GM23338 (cell line): ENCODE measurements around the gene KIF2C. TPM values are rescaled to one million over a fixed set of nuclear protein-coding genes. Genes with fewer than 3 reads are reported as not detected.

Experiments used
- ATAC-seq: fragments of 200-7000 bp; cut with Tn5 transposase; 3 replicates; pipeline ENCODE4 v1.9.1; 2020
- DNase-seq: peaks from one replicate; pipeline ENCODE4 v3.0.0-alpha.2; 2015; ENCODE audit warnings: low spot score
- H2AFZ ChIP-seq: fragments of 200-600 bp; sonication (generic); 2 replicates; pipeline ENCODE4 v1.8.0; 2016; ENCODE audit warnings: antibody characterized with exemption, mild to moderate bottlenecking, moderate library complexity
- H3F3A ChIP-seq: fragments of 200-600 bp; sonication (generic); replicated peaks from 2 replicates; pipeline ENCODE4 v1.8.0; 2017; ENCODE audit warnings: antibody characterized with exemption, mixed run types, low read depth
- H3K27ac ChIP-seq: fragments of 200-600 bp; sonication (generic); 2 replicates; pipeline ENCODE4 v1.6.1; 2016; ENCODE audit warnings: low read depth
- H3K27me3 ChIP-seq: fragments of 200-600 bp; sonication (generic); 2 replicates; pipeline ENCODE4 v1.8.0; 2016; ENCODE audit warnings: mild to moderate bottlenecking, mixed run types, moderate library complexity; ENCODE audit not compliant: insufficient read depth
- H3K36me3 ChIP-seq: fragments of 200-600 bp; sonication (generic); 2 replicates; pipeline ENCODE4 v1.8.0; 2016; ENCODE audit warnings: mild to moderate bottlenecking; ENCODE audit not compliant: insufficient read depth
- H3K4me1 ChIP-seq: fragments of 200-600 bp; sonication (generic); 2 replicates; pipeline ENCODE4 v1.8.0; 2016; ENCODE audit warnings: mild to moderate bottlenecking, moderate library complexity; ENCODE audit not compliant: insufficient read depth
- H3K4me2 ChIP-seq: fragments of 200-600 bp; sonication (generic); 2 replicates; pipeline ENCODE4 v1.7.1; 2017; ENCODE audit warnings: mixed run types
- H3K4me3 ChIP-seq: fragments of 200-600 bp; sonication (generic); 2 replicates; pipeline ENCODE4 v1.6.1; 2016; ENCODE audit warnings: mixed run types
- H3K79me2 ChIP-seq: fragments of 200-600 bp; sonication (generic); replicated peaks from 2 replicates; pipeline ENCODE4 v1.8.0; 2017; ENCODE audit warnings: mild to moderate bottlenecking; ENCODE audit not compliant: insufficient read depth
- H3K9me2 ChIP-seq: fragments of 200-600 bp; sonication (generic); 2 replicates; pipeline ENCODE4 v1.8.0; 2017; ENCODE audit not compliant: insufficient read depth
- H4K20me1 ChIP-seq: fragments of 200-600 bp; sonication (generic); replicated peaks from 2 replicates; pipeline ENCODE4 v1.8.0; 2017; ENCODE audit warnings: mild to moderate bottlenecking; ENCODE audit not compliant: insufficient read depth
- H3K27ac Mint-ChIP-seq: 2 replicates; pipeline ENCODE4 v1.8.0; 2020; ENCODE audit warnings: inconsistent platforms, mild to moderate bottlenecking, moderate library complexity, mixed read lengths
- H3K27me3 Mint-ChIP-seq: 3 replicates; pipeline ENCODE4 v1.8.0; 2022; ENCODE audit warnings: low read depth, mild to moderate bottlenecking, moderate library complexity, mixed read lengths, inconsistent platforms; ENCODE audit not compliant: insufficient read depth, poor library complexity
- H3K36me3 Mint-ChIP-seq: 3 replicates; pipeline ENCODE4 v1.8.0; 2021; ENCODE audit warnings: low read depth, mild to moderate bottlenecking, inconsistent platforms, moderate library complexity, mixed read lengths
- H3K4me1 Mint-ChIP-seq: 3 replicates; pipeline ENCODE4 v1.8.0; 2020; ENCODE audit warnings: mild to moderate bottlenecking, inconsistent platforms, mixed read lengths
- H3K4me3 Mint-ChIP-seq: 3 replicates; pipeline ENCODE4 v1.8.0; 2021; ENCODE audit warnings: moderate library complexity, mild to moderate bottlenecking, inconsistent platforms, mixed read lengths
- H3K9me3 Mint-ChIP-seq: 3 replicates; pipeline ENCODE4 v1.8.0; 2020; ENCODE audit warnings: moderate library complexity, mild to moderate bottlenecking, inconsistent platforms, mixed read lengths
- CREB1 ChIP-seq: fragments of 250-450 bp; sonication (Bioruptor Pico); IDR thresholded peaks from 2 replicates; pipeline ENCODE4 v1.5.0; 2020; ENCODE audit warnings: low read depth, mild to moderate bottlenecking, moderate library complexity
- EZH2 ChIP-seq: fragments of 200-600 bp; sonication (generic); IDR thresholded peaks from one replicate; pipeline ENCODE4 v1.8.0; 2017; ENCODE audit warnings: antibody characterized with exemption, mild to moderate bottlenecking, low read depth; ENCODE audit not compliant: unreplicated experiment
- EZH2phosphoT487 ChIP-seq: fragments of 200-600 bp; sonication (generic); IDR thresholded peaks from one replicate; pipeline ENCODE4 v1.8.1; 2018; ENCODE audit warnings: antibody characterized with exemption; ENCODE audit not compliant: unreplicated experiment
- NANOG ChIP-seq: IDR thresholded peaks from 2 replicates; pipeline ENCODE4 v1.6.1; 2016; ENCODE audit warnings: antibody characterized with exemption, borderline replicate concordance
- ZNF331 ChIP-seq: fragments of 250-450 bp; sonication (Bioruptor Pico); IDR thresholded peaks from 2 replicates; pipeline ENCODE4 v1.5.0; 2020; ENCODE audit warnings: low read depth, mild to moderate bottlenecking, moderate library complexity
- polyA plus RNA-seq: library from polyadenylated mRNA; unstranded; fragments of >200 nt; fragmentation: Nextera tagmentation; extraction: Ambion mirVana; gene quantifications from 2 replicates; pipeline ENCODE4 v1.2.1, GENCODE V29; 2016
- total RNA-seq: library from RNA; depleted of rRNA; stranded (reverse); fragments of >200 nt; shearing (Covaris generic); gene quantifications from 2 replicates; pipeline ENCODE4 v1.2.3, GENCODE V29; 2014
- TF ChIP-seq, protein P1 (sequence below): IDR thresholded peaks from one replicate; pipeline ENCODE4 v1.6.1; 2018; ENCODE audit warnings: antibody characterized with exemption; ENCODE audit not compliant: unreplicated experiment
- TF ChIP-seq, protein P2 (sequence below), 2 experiments: fragments of 200-600 bp in 1 of 2; sonication (generic) in 1 of 2; conservative IDR thresholded peaks; 2 replicates each; pipeline versions ENCODE4 v1.5.1 to v1.6.1; 2016 to 2017; ENCODE audit warnings: antibody characterized with exemption in 2 of 2, low read depth in 2 of 2, mild to moderate bottlenecking in 2 of 2, moderate library complexity in 1 of 2
- TF ChIP-seq, protein P3 (sequence below): IDR thresholded peaks from 2 replicates; pipeline ENCODE4 v1.6.1; 2016; ENCODE audit warnings: antibody characterized with exemption
- TF ChIP-seq, protein P4 (sequence below): fragments of 250-450 bp; sonication (Bioruptor Pico); IDR thresholded peaks from 2 replicates; pipeline ENCODE4 v1.5.0; 2020; ENCODE audit warnings: mild to moderate bottlenecking, moderate library complexity

The KIF2C gene
- total and polyA plus RNA-seq, 2 experiments from 2014 or later, result 38.0 to 62.9 TPM

DNA sequence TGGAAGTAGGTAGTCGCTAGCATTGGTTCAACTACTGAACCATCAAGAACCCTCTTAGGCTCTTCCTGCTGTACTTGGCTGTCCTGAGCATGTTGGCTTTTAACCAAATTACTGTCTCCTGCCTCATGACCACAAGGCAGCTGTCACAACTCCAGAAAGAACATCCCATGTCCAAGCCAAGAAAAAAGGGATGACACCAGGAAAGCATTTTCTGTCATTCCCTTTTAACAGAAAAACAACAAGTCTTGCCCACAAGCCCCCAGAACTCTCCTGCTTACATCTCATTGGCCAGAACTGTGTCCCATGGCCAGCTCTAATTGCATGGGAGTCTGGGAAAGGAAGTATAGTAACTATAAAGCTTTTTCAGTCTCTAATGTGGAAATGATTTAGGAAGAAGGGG is 6.3 kb upstream of the KIF2C start:
- ATAC-seq, result no peak
- Histone ChIP-seq H3K4me3 (no peak overlapping the region), H3K36me3 (no peaks in the 10 kb centered on the region), H3F3A (peaks cover 7% of the 10 kb centered on the region; the same call in 1 of the 2 replicates), H3K9me2 (peaks cover 6% of the 10 kb centered on the region; the same call in 1 of the 2 replicates), H2AFZ (0 out of 2 replicates have a peak overlapping the region, but pooled peaks have one; percentile 68), H4K20me1 (no peaks in the 10 kb centered on the region), H3K27me3 (no peaks in the 10 kb centered on the region), H3K27ac (no peak overlapping the region), H3K4me2 (no peak overlapping the region), H3K4me1 (peaks cover 5% of the 10 kb centered on the region), H3K79me2 (no peaks in the 10 kb centered on the region)
- DNase-seq, result no peak
- H3K27ac Mint-ChIP-seq, result no peak overlapping the region
- no peaks in the 10 kb centered on the region for H3K27me3 Mint-ChIP-seq
- TF ChIP-seq EZH2, result no peak
- no peaks in the 10 kb centered on the region for H3K36me3 Mint-ChIP-seq
- no peaks in the 10 kb centered on the region; the same call in 1 of the 3 replicates for H3K9me3 Mint-ChIP-seq
- peaks cover 14% of the 10 kb centered on the region for H3K4me1 Mint-ChIP-seq
- no peak overlapping the region for H3K4me3 Mint-ChIP-seq

DNA sequence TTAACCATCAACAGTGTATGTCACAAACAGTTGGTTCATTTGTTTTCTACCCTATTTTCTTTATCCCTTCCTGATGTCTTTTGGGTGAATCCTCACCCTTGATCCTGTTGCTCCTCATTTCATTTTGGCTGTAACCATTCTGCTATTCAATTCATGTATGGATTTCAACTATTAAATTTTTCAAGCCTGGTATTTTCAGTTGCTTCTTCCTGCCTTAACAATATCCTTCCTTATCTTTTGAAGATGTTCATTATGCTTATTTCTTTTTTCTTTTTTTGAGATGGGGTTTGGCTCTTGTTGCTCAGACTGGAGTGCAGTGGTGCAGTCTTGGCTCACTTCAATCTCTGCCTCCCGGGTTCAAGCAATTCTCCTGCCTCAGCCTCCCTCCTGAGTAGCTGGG is 5.9 kb upstream of the KIF2C start:
- Histone ChIP-seq H3K27me3 (no peaks in the 10 kb centered on the region), H3K4me3 (no peak overlapping the region), H3K4me1 (peaks cover 5% of the 10 kb centered on the region), H3K4me2 (no peak overlapping the region), H3F3A (peaks cover 7% of the 10 kb centered on the region; the same call in 1 of the 2 replicates), H2AFZ (0 out of 2 replicates have a peak overlapping the region, but pooled peaks have one; percentile 68), H3K79me2 (no peaks in the 10 kb centered on the region), H3K9me2 (peaks cover 6% of the 10 kb centered on the region; the same call in 1 of the 2 replicates), H4K20me1 (no peaks in the 10 kb centered on the region), H3K36me3 (no peaks in the 10 kb centered on the region), H3K27ac (no peak overlapping the region)
- no peak overlapping the region for H3K27ac Mint-ChIP-seq
- H3K4me3 Mint-ChIP-seq, result no peak overlapping the region
- no peaks in the 10 kb centered on the region for H3K27me3 Mint-ChIP-seq
- ATAC-seq, result no peak
- peaks cover 2% of the 10 kb centered on the region; the same call in 2 of the 3 replicates for H3K9me3 Mint-ChIP-seq
- H3K4me1 Mint-ChIP-seq, result peaks cover 14% of the 10 kb centered on the region
- no peak for DNase-seq
- no peaks in the 10 kb centered on the region for H3K36me3 Mint-ChIP-seq
- TF ChIP-seq, protein P1, sequence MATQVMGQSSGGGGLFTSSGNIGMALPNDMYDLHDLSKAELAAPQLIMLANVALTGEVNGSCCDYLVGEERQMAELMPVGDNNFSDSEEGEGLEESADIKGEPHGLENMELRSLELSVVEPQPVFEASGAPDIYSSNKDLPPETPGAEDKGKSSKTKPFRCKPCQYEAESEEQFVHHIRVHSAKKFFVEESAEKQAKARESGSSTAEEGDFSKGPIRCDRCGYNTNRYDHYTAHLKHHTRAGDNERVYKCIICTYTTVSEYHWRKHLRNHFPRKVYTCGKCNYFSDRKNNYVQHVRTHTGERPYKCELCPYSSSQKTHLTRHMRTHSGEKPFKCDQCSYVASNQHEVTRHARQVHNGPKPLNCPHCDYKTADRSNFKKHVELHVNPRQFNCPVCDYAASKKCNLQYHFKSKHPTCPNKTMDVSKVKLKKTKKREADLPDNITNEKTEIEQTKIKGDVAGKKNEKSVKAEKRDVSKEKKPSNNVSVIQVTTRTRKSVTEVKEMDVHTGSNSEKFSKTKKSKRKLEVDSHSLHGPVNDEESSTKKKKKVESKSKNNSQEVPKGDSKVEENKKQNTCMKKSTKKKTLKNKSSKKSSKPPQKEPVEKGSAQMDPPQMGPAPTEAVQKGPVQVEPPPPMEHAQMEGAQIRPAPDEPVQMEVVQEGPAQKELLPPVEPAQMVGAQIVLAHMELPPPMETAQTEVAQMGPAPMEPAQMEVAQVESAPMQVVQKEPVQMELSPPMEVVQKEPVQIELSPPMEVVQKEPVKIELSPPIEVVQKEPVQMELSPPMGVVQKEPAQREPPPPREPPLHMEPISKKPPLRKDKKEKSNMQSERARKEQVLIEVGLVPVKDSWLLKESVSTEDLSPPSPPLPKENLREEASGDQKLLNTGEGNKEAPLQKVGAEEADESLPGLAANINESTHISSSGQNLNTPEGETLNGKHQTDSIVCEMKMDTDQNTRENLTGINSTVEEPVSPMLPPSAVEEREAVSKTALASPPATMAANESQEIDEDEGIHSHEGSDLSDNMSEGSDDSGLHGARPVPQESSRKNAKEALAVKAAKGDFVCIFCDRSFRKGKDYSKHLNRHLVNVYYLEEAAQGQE, result no peak
- TF ChIP-seq, protein P2, sequence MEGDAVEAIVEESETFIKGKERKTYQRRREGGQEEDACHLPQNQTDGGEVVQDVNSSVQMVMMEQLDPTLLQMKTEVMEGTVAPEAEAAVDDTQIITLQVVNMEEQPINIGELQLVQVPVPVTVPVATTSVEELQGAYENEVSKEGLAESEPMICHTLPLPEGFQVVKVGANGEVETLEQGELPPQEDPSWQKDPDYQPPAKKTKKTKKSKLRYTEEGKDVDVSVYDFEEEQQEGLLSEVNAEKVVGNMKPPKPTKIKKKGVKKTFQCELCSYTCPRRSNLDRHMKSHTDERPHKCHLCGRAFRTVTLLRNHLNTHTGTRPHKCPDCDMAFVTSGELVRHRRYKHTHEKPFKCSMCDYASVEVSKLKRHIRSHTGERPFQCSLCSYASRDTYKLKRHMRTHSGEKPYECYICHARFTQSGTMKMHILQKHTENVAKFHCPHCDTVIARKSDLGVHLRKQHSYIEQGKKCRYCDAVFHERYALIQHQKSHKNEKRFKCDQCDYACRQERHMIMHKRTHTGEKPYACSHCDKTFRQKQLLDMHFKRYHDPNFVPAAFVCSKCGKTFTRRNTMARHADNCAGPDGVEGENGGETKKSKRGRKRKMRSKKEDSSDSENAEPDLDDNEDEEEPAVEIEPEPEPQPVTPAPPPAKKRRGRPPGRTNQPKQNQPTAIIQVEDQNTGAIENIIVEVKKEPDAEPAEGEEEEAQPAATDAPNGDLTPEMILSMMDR (conservative IDR thresholded peaks at IDR 0.05; ENCODE audit: low read depth in 2 of 2), result no peak
- TF ChIP-seq NANOG (no peak), CREB1 (CRISPR knock-in tag) (no peak), EZH2phosphoT487 (no peak), ZNF331 (no peak)
- TF ChIP-seq, protein P3, sequence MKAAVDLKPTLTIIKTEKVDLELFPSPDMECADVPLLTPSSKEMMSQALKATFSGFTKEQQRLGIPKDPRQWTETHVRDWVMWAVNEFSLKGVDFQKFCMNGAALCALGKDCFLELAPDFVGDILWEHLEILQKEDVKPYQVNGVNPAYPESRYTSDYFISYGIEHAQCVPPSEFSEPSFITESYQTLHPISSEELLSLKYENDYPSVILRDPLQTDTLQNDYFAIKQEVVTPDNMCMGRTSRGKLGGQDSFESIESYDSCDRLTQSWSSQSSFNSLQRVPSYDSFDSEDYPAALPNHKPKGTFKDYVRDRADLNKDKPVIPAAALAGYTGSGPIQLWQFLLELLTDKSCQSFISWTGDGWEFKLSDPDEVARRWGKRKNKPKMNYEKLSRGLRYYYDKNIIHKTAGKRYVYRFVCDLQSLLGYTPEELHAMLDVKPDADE, result no peak
- TF ChIP-seq, protein P4, sequence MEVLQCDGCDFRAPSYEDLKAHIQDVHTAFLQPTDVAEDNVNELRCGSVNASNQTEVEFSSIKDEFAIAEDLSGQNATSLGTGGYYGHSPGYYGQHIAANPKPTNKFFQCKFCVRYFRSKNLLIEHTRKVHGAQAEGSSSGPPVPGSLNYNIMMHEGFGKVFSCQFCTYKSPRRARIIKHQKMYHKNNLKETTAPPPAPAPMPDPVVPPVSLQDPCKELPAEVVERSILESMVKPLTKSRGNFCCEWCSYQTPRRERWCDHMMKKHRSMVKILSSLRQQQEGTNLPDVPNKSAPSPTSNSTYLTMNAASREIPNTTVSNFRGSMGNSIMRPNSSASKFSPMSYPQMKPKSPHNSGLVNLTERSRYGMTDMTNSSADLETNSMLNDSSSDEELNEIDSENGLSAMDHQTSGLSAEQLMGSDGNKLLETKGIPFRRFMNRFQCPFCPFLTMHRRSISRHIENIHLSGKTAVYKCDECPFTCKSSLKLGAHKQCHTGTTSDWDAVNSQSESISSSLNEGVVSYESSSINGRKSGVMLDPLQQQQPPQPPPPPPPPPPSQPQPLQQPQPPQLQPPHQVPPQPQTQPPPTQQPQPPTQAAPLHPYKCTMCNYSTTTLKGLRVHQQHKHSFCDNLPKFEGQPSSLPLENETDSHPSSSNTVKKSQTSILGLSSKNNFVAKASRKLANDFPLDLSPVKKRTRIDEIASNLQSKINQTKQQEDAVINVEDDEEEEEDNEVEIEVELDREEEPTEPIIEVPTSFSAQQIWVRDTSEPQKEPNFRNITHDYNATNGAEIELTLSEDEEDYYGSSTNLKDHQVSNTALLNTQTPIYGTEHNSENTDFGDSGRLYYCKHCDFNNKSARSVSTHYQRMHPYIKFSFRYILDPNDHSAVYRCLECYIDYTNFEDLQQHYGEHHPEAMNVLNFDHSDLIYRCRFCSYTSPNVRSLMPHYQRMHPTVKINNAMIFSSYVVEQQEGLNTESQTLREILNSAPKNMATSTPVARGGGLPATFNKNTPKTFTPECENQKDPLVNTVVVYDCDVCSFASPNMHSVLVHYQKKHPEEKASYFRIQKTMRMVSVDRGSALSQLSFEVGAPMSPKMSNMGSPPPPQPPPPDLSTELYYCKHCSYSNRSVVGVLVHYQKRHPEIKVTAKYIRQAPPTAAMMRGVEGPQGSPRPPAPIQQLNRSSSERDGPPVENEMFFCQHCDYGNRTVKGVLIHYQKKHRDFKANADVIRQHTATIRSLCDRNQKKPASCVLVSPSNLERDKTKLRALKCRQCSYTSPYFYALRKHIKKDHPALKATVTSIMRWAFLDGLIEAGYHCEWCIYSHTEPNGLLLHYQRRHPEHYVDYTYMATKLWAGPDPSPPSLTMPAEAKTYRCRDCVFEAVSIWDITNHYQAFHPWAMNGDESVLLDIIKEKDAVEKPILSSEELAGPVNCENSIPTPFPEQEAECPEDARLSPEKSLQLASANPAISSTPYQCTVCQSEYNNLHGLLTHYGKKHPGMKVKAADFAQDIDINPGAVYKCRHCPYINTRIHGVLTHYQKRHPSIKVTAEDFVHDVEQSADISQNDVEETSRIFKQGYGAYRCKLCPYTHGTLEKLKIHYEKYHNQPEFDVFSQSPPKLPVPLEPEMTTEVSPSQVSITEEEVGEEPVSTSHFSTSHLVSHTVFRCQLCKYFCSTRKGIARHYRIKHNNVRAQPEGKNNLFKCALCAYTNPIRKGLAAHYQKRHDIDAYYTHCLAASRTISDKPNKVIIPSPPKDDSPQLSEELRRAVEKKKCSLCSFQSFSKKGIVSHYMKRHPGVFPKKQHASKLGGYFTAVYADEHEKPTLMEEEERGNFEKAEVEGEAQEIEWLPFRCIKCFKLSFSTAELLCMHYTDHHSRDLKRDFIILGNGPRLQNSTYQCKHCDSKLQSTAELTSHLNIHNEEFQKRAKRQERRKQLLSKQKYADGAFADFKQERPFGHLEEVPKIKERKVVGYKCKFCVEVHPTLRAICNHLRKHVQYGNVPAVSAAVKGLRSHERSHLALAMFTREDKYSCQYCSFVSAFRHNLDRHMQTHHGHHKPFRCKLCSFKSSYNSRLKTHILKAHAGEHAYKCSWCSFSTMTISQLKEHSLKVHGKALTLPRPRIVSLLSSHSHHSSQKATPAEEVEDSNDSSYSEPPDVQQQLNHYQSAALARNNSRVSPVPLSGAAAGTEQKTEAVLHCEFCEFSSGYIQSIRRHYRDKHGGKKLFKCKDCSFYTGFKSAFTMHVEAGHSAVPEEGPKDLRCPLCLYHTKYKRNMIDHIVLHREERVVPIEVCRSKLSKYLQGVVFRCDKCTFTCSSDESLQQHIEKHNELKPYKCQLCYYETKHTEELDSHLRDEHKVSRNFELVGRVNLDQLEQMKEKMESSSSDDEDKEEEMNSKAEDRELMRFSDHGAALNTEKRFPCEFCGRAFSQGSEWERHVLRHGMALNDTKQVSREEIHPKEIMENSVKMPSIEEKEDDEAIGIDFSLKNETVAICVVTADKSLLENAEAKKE (CRISPR knock-in tag), result no peak
